AG04449 (cell line): ENCODE results near the gene STARD8.
A peak's percentile ranks its signal among the peaks of the same experiment; 100 is the strongest.

Experiments
- CTCF ChIA-PET: fragments of 350-600 bp; formaldehyde crosslinking; extraction: SDS; loops from one replicate; lab custom pipeline; 2021; ENCODE audit warnings: antibody characterized with exemption; lab: Yijun Ruan, JAX
- POLR2A ChIA-PET: fragments of 400-600, 350-600 bp; formaldehyde crosslinking; extraction: SDS; loops from one replicate; lab custom pipeline; 2020; ENCODE audit warnings: antibody characterized with exemption, inconsistent platforms; lab: Yijun Ruan, JAX
- DNase-seq: peaks from one replicate; pipeline ENCODE4 v3.0.0-alpha.2; 2010; ENCODE audit warnings: low read depth, low spot score
- H3K4me3 ChIP-seq: 2 replicates; pipeline ENCODE4 v1.5.1; 2011; ENCODE audit warnings: low read depth, mild to moderate bottlenecking, control low read depth, low read length
- TF ChIP-seq, protein P1 (sequence below): IDR thresholded peaks from one replicate; pipeline ENCODE4 v1.5.1; 2011; ENCODE audit warnings: mild to moderate bottlenecking, moderate library complexity, low read length, control low read depth, inconsistent platforms; ENCODE audit not compliant: insufficient read depth; ENCODE audit errors: missing control alignments

STARD8 gene

DNA sequence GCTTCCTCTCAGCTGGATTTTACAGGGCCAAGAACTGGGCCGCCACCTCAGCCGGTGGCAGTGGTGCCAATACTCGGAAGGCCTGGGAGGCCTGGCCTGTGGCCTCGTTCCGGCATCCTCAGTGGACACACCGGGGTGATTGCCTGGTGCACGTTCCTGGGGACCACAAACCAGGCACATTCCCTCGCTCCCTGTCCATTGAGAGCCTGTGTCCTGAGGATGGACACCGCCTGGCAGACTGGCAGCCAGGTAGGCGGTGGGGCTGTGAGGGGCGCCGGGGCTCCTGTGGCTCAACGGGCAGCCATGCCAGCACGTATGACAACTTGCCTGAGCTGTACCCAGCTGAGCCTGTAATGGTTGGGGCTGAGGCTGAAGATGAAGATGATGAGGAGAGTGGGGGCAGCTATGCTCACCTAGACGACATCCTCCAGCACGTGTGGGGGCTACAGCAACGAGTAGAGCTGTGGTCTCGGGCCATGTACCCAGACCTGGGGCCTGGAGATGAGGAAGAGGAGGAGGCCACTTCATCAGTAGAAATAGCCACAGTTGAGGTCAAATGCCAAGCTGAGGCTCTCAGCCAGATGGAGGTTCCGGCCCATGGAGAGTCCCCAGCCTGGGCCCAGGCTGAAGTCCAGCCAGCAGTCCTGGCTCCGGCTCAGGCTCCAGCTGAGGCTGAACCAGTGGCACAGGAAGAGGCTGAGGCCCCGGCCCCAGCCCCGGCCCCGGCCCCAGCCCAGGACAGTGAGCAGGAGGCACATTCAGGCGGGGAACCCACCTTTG, 70.4 kb downstream of the STARD8 start:
- TF ChIP-seq, protein P1, sequence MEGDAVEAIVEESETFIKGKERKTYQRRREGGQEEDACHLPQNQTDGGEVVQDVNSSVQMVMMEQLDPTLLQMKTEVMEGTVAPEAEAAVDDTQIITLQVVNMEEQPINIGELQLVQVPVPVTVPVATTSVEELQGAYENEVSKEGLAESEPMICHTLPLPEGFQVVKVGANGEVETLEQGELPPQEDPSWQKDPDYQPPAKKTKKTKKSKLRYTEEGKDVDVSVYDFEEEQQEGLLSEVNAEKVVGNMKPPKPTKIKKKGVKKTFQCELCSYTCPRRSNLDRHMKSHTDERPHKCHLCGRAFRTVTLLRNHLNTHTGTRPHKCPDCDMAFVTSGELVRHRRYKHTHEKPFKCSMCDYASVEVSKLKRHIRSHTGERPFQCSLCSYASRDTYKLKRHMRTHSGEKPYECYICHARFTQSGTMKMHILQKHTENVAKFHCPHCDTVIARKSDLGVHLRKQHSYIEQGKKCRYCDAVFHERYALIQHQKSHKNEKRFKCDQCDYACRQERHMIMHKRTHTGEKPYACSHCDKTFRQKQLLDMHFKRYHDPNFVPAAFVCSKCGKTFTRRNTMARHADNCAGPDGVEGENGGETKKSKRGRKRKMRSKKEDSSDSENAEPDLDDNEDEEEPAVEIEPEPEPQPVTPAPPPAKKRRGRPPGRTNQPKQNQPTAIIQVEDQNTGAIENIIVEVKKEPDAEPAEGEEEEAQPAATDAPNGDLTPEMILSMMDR, result no peak

DNA sequence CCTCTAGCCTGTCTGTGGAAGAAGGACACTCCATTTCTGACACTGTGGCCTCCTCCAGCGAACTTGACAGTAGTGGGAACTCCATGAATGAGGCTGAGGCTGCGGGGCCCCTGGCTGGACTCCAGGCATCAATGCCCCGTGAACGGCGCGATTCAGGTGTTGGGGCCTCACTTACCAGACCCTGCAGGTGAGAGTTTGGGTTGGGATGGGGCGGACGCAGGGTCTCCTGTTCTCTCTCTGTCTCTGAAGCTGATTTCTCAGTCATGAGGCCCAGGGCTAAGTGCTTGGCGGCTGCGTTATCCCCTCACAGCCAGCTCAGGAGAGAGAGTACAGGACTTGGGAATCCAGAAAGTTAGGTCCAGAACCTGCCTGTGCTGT, 71.0 kb downstream of the STARD8 start:
- TF ChIP-seq, protein P1, result no peak
- ChIA-PET POLR2A (no interaction called here), CTCF (interaction anchor here (2.3 to 2.7 kb wide), 2 partner anchors 9 to 119 kb away, joined by 9 read pairs; no protein-coding TSS in a partner anchor)
- H3K4me3 ChIP-seq, result no peak overlapping the region
- no peak for DNase-seq

More for the DNA sequence above, 70.4 kb downstream of the STARD8 start:
- ChIA-PET CTCF (interaction anchor here (2.3 to 2.7 kb wide), 2 partner anchors 8 to 119 kb away, joined by 9 read pairs; no protein-coding TSS in a partner anchor), POLR2A (no interaction called here)
- no peak for DNase-seq
- no peak overlapping the region for H3K4me3 ChIP-seq

DNA sequence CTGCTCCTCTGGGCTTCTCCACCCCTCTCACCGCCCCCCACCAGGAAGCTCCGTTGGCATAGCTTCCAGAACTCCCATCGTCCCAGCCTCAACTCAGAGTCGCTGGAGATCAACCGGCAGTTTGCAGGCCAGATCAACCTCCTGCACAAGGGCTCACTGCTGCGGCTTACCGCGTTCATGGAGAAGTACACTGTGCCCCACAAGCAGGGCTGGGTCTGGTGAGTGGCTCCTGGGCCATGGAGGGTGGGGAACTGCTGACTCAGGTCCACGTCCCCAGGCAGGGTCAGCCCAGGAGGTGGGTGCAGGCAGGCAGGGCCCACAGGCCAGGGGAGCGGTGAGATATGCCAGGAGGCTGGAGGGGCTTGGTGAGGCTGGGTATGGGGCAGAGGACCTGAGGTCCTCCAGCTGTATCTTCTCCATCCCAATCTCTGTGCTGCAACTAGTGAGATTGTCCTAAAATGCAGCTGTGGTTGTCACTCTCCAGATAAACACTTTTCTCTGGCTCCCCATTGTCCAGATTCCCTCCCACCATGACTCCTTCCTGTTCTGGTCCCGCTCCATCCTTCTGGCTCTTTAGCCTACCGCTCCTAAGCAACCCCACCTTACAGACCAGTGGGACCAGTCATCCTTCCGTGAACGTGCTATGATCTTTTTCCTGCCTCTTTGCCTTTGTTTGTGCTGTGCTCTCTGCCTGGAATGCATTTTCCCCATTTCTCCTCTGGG, 71.9 kb downstream of the STARD8 start:
- ChIA-PET CTCF (interaction anchor here (1.0 to 2.7 kb wide), 4 partner anchors 8 to 120 kb away, joined by 3 to 9 read pairs (median 6); no protein-coding TSS in a partner anchor), POLR2A (no interaction called here)
- DNase-seq, result no peak
- no peak overlapping the region for H3K4me3 ChIP-seq
- TF ChIP-seq, protein P1, result no peak

DNA sequence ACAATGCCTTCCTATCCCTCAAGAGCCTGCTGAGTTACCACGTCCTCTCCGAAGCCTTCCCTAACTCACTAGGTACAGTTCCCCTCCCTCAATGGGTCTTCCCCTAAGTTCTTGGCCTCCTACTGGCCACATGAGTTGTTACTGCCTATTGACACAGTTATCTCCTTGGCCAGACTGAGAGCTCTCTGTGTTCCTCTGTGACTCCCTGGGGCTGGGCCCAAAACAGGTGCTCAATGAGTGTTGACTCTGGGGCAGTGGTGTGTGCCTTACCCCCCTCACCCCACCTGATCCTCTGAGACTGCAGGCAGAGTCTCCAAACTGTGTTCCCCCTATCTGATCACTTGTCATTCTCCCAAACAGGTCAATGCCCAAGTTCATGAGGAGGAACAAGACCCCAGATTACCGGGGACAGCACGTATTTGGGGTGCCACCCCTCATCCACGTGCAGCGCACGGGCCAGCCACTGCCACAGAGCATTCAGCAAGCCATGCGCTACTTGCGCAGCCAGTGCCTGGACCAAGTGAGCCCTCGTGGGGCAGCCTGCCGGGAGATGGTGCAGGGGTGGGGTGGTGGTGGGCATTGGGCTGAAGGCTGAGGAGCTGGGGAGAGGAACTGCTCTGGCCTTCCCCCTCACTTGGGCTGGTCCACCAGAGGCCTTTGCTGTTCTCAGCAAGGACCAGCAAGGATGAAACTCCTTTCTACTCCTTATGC, 72.6 kb downstream of the STARD8 start:
- no peak for DNase-seq
- ChIA-PET POLR2A (no interaction called here), CTCF (interaction anchor here (1.0 to 2.7 kb wide), 4 partner anchors 9 to 121 kb away, joined by 3 to 9 read pairs (median 6); no protein-coding TSS in a partner anchor)
- TF ChIP-seq, protein P1, result peak; percentile 23
- no peak overlapping the region for H3K4me3 ChIP-seq

DNA sequence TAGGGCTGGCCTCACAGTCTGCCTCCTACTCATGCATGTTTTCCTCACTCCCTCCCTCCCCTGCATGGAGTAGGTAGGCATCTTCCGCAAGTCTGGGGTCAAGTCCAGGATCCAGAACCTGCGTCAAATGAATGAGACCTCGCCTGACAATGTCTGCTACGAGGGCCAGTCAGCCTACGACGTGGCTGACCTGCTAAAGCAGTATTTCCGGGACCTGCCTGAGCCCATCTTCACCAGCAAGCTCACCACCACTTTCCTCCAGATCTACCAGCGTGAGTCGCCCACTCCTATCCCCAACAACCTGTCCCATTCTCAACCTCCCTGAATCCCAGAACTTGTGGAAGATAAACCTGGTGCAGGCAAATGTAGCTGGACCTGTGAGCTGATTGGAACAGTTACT, 73.4 kb downstream of the STARD8 start:
- POLR2A ChIA-PET, result no interaction called here
- TF ChIP-seq, protein P1, result no peak
- H3K4me3 ChIP-seq, result no peak overlapping the region
- CTCF ChIA-PET, result interaction anchor here (2.7 kb wide), 1 partner anchor 122 kb away, joined by 9 read pairs; no protein-coding TSS in a partner anchor
- no peak for DNase-seq
